ENCODE measurements around the gene KLF11. TPM values are rescaled to one million over a fixed set of nuclear protein-coding genes. Genes with fewer than 3 reads are reported as not detected.
"Not testable (repeated sequence)": the region's sequence is repeated elsewhere in the genome, so short reads cannot be mapped to it uniquely, and the experiment has no call there.

The KLF11 gene
- total RNA-seq, 2 donors from 2014 or later = 18.8 to 30.6 TPM

- no peak for TF ChIP-seq CTCF (IDR thresholded peaks at IDR 0.05)
- Histone ChIP-seq H3K4me3 (no peak overlapping the region), H3K27me3 (no peaks in the 10 kb centered on the region), H3K27ac (no peak overlapping the region), H3K36me3 (no peaks in the 10 kb centered on the region), H3K4me1 (peaks cover 0 to 5% of the 10 kb centered on the region in 2 donors), H3K9me3 (no peaks in the 10 kb centered on the region)
- DNase-seq (ENCODE audit: low spot score) = no peak
These were observed 42.3 kb downstream of the KLF11 start for GRCh38 chr2:10085668-10086059.

- TF ChIP-seq CTCF (IDR thresholded peaks at IDR 0.05) = no peak
- Histone ChIP-seq H3K9me3 (no peaks in the 10 kb centered on the region), H3K36me3 (no peaks in the 10 kb centered on the region), H3K4me3 (no peak overlapping the region), H3K4me1 (peaks cover 0 to 4% of the 10 kb centered on the region in 2 donors), H3K27me3 (peaks cover 0 to 4% of the 10 kb centered on the region in 2 donors), H3K27ac (no peak overlapping the region)
- DNase-seq (ENCODE audit: low spot score) = no peak
These were observed 43.6 kb downstream of the KLF11 start for GRCh38 chr2:10086950-10087349.

- no peak for TF ChIP-seq CTCF (IDR thresholded peaks at IDR 0.05)
- no peak for DNase-seq (ENCODE audit: low spot score)
- no peak overlapping the region for H3K4me3 ChIP-seq
- no peaks in the 10 kb centered on the region for H3K36me3 ChIP-seq
- no peak overlapping the region for H3K27ac ChIP-seq
- peaks cover 0 to 4% of the 10 kb centered on the region in 2 donors for H3K4me1 ChIP-seq
- H3K27me3 ChIP-seq = peaks cover 0 to 4% of the 10 kb centered on the region in 2 donors
- H3K9me3 ChIP-seq = no peaks in the 10 kb centered on the region
These were observed 44.0 kb downstream of the KLF11 start for GRCh38 chr2:10087360-10087759.

GRCh38 chr2:10089565-10090190, 46.3 kb downstream of the KLF11 start:
- Histone ChIP-seq H3K4me3 (no peak overlapping the region), H3K27ac (no peak overlapping the region), H3K9me3 (no peaks in the 10 kb centered on the region), H3K4me1 (peaks cover 0 to 4% of the 10 kb centered on the region in 2 donors), H3K27me3 (peaks cover 0 to 4% of the 10 kb centered on the region in 2 donors), H3K36me3 (no peaks in the 10 kb centered on the region)
- TF ChIP-seq CTCF (IDR thresholded peaks at IDR 0.05) = no peak
- DNase-seq (ENCODE audit: low spot score) = no peak

- no peak for DNase-seq (ENCODE audit: low spot score)
- Histone ChIP-seq H3K9me3 (no peaks in the 10 kb centered on the region), H3K27me3 (peaks cover 0 to 4% of the 10 kb centered on the region in 2 donors), H3K27ac (no peak overlapping the region), H3K4me3 (peak overlapping the region; percentile 34 to 46), H3K36me3 (no peaks in the 10 kb centered on the region), H3K4me1 (peaks cover 0 to 4% of the 10 kb centered on the region in 2 donors)
- no peak for TF ChIP-seq CTCF (IDR thresholded peaks at IDR 0.05)
These were observed 48.0 kb downstream of the KLF11 start for GRCh38 chr2:10091182-10091888.

- not testable (repeated sequence) for H3K4me3 ChIP-seq; H3K9me3 ChIP-seq; H3K27ac ChIP-seq; H3K27me3 ChIP-seq; H3K4me1 ChIP-seq; DNase-seq (ENCODE audit: low spot score); H3K36me3 ChIP-seq
These were observed 48.5 kb downstream of the KLF11 start for GRCh38 chr2:10091889-10092244.
